GM19238 (cell line): ENCODE data around the gene PAPOLB.

Experiments
- DNase-seq: peaks from one replicate; pipeline ENCODE4 v3.0.0; 2011; ENCODE audit warnings: low spot score; ENCODE audit not compliant: insufficient read length

PAPOLB gene

DNA sequence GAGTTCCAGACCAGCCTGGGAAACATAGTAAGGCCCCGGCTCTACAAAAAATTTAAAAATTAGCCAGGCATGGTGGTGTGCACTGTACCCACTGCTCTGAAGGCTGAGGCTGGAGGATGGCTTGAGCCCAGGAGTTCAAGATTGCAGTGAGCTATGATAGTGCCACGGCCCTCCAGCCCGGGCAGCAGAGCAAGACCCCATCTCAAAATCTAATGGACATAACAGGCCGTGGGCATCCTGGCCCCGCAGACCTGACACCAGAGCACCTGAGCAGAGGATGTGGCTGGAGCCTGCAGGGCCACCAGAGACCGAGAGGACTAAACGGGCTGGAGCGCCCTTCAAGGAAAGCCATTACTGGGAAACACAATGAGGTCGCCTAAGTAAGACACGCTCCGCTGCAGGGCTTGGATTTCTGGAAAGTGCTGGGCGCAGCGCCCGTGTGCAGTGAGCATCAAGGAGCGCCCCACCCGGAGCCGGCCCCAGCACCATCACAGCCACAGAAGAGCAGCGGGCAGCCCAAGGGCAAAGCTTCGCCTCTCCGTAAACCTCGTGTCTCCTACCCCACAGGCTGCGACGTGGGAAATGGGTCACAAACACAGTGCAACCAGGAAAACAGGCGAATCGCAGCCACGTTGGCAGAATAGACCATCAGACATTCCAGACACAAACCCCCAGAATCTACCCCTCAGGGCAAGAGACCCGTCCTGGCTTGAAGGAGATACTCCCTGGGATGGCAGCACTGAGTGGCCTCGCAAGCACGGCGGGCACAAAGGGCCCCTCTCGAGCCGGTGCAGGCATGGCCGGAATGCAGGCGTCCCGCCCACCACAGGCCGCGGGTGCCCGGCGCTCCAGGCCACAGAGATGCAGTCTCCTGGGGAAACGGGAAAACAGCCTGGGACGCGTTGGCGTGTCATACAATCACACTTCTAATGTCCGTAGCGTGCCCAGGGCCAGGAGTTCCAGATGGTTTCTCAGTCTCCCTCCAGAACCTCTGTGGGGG is 16.8 kb upstream of the PAPOLB start:
- no peak for DNase-seq

DNA sequence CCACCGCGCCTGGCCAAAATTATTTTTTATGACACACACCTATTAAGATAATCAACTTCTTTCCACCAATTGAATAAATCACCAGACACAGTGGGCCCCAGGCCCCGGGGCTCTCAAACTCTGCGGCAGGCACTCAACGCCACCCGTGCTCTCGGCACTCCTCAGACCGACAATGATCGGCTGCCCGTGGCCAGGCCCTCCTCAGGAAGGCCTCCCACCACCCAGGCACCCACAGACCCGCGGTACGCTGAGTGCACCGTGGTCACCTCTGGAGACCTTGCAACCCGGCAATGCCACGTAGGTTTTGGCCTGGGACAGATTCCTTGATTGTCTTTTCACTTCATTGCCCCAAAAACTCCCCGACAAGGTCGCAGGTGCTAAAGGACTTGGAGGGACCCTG is 14.8 kb upstream of the PAPOLB start:
- DNase-seq, result no peak

DNA sequence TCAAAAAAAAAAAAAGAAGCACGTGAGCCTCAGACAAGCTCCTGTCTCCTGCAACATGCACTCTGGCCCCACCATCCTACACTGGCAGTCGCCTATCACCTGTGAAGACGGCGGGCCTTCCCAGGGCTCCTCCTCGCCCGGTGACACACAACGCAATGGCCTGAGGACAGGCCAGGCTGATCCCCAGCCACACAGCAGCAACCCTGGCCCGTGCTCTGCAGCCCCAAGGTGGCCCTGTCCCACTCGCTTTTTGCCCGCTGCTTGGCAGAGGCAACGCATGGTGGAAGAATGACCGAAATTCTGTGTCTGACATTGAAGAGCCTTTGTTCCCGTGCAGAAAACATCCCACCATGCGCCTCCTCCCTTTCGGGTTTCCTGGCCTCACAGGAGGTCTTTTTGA is 13.6 kb upstream of the PAPOLB start:
- no peak for DNase-seq

DNA sequence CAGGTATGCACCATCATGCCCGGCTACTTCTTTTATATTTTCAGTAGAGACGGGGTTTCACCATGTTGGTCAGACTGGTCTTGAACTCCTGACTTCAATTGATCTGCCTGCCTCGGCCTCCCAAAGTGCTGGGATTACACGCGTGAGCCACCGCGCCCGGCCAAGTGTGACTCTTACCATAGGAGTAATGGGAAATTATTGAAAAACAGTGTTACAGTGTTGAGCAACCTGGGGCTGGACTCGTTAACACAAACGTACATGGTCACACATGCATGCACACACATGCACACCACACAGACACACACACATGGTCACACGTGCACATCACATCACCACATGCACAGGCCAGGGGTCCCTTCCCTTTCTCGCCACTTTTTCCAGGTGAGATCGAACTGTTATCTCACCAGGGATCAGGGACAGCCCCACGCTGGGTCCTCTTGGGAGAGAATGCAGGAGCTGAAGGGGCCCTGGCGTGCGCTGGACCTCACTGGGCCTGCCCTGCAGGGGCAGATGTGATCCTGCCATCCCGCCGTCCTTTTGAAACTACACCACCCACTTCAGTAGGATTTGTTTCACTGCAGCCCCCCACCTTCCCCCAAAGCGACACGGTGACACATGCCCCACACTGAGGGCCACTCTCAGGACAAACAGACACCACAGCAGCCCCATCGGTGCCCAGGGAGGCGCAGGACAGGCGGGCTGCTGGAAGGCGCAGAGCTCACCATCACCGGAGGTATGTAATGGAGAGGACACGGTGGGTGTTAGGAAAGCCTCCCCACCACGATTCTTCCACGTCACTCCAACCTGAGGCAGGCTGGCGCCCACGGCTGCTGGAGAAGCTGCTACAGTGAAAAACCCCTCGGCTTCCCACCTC is 11.5 kb upstream of the PAPOLB start:
- DNase-seq, result no peak

DNA sequence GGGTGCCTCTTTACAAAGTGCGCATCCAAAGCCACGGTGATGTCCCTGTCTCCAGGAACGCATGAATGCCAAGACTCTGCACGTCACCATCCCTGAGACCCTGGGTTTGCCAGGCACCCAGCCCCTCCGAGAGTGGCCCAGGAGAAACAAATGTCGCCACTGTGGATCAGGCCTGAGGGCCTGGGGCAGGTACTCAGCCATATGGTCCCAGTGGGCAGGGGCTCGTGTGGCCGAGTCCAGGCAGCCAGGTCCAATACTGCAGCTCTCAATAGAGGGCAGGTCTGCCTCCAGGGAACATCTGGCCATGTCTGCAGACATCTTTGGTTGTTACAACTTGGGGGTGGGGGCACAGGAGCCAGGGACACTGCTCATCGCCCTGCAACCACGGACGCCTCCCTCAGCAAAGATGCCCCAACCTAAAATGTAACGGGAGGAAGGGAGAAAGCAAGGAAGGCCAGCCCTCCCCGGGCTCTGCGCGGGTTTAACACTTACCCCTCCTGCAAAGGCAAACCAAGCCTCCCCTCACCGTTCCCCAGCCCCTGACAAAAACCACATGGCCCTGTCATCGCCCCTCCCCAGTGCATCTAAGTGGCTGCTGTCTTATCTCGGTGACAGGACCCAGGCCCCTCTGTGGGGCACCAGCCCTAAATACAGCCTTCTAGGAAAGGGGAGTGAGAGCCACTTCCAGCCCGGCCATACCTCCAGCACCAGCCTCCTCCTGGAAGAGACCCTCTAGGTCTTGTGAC is 10.3 kb upstream of the PAPOLB start:
- DNase-seq, result no peak

DNA sequence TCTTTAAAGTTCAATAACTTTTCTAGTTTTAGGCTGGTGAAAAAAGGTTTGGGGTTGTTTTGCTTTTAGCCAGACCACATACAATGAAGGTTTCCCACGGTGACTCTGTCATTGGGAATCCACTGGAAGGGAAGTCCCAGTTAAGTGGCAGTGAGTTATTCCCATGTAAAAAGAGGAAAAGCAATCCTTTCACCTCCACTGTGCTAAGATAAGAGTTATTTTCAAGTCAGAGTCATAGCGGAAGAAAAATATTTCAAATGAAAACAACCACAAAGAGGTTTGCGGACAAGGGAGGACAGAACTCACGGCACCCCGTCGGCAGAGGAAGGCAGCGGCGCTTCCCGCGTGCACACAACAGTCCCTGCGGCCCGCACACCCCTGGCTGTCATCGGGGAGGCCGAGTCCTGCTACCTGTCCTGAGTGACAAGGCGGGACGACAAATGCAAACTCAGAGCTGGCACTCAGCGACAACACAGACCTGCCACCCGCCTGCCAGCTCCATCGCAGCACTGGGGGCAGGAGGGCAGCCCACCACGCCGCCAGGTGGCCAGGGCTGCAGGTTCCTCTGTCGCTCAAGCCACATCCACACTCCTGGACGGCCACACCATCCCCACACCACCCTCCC is 9.3 kb upstream of the PAPOLB start:
- no peak for DNase-seq

DNA sequence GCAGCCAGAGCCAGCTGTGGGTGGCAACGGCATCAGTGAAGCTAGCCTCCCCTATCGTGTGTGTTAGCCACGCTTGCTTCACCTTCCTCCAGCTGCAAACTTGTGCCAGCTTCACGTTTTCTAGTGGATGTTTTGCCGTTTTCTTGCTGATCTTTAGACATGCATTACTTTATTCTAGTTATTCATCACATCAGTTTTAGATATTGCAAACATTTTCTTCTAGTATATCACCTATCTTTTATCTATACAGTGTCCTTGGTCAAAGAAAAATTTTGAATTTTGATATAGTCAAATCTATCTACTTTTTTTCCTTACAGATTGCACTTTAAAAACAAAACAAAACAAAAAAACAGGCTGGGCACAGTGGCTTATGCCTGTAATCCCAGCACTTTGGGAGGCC is 6.7 kb upstream of the PAPOLB start:
- DNase-seq, result no peak

DNA sequence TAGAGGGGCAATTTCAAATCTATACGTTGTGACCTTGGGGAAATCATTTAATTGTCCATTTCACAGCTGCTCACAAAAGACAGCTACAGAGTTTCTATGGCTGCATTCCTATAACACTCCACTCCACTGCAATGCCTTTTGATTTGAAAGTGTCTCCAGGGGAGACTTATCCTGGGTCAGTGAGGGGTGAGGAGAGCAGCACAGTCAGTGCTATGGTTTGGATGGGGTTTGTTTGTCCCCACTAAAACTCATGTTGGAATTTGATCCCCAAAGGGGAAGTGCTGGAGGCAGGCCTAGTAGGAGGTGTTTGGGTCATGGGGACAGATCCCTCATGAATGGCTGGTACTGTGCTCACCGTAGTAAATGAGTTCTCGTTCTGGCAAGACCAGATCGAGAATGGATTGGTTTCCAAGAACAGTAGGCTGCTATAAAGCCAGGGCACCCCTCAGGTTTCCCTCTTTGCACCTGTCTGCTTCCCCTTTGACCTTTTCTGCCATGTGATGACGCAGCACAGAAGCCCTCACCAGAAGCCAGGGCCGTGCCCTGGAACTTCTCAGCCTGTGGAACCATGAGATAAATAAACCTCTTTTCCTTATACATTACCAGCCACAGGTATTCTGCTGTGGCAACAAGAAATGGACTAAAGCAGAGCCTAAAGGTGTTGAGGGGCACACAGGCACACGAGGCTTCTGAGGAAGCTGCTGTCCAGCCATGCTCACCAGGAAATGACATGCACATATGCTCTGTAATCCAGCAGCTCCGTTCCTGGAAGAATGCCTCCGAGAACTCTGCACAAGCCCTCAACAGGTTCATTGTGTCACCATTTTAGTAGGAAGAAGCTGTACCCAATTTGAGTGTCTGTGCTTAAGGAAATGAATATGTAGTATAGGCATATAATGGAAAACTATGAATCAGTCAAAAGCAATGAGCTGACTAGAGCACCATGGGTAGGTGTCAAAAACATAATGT is 5.0 kb upstream of the PAPOLB start:
- no peak for DNase-seq

DNA sequence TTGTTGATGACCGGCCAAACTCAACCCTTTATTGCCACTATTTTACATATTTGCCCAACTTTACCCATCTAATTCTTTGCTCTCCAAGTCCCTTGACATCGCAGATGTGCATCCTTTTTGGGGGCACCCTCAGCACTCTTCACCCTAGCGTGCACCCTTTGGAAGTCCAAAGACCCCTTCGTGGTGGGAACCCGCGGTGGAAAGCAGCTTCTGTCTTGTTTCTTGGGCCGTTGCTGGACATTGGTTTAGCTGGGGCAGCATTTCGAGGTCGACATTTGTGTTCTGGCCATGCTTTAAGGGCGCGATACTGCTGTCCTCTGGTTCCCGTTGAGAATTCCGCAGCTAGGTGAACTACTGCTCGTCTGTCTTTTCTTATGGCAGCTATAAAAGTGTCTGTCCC is 326 bp upstream of the PAPOLB start:
- DNase-seq, result no peak

DNA sequence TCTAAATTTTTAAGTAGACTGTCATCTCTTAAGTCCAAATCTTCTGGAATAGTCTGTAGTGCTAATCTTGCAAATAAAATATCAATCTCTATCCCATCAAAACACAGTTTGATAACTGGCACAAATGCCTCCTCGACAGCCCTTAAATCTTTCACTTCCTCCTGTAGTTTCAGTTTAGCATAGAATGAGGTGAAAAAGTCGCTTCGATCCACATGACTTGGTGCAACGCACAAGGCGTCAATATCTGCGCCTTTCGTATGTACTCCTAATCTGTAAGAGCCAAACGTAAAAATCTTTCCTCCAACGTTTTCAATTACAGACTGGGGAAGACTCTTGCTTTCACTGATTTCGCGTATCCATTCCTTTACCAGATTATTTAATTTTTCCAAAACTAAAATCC is 603 bp downstream of the PAPOLB start:
- DNase-seq, result no peak

DNA sequence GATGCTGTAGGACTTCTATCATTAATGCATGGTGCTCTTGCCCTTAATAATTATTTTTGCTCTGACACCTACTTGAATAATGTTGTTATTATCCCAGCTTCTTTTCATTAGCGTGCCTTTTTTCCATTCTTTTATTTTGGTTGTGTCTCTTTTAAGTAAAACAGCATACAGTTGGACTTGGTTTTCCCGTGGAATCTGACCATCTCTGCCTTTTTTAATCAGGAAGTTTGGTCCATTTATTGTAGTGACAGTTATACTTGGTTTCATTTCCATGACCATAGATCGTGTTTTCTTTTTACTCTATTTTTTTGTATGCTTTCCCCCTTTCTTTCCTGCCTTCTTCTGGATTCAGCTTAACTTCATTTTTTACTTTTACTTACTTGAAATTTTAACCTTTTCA is 4.6 kb downstream of the PAPOLB start:
- no peak for DNase-seq

DNA sequence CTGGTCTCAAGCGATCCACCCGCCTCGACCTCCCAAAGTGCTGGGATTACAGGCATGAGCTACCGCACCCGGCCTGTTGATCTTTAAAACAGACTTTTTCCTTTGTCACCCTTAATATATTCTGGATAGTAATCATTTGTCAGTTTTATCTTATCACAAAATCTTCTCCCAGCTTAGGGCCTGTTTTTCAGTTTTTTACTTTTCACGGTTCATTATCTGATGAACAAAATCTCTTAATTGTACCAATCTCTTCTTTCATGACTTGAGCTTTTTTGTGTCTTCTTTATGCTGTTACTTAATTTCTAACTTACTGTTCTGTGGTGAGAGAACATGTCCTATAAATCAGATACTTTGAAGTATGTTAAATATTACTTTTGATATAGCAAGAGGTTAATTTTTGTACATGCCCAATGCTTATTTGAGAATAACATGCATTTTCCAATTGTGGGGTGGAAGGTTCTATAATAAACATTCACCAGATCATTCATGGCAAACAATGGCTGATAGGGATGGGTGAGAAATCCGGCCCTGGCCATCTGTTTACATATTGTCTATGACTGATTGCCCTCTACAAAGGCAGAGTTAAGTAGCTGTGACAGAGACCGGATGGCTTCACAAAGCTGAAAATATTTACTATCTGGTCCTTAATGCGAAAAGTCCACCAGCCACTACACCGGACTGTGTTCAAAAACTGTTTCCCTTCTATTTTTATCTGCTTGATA is 5.3 kb downstream of the PAPOLB start:
- no peak for DNase-seq

DNA sequence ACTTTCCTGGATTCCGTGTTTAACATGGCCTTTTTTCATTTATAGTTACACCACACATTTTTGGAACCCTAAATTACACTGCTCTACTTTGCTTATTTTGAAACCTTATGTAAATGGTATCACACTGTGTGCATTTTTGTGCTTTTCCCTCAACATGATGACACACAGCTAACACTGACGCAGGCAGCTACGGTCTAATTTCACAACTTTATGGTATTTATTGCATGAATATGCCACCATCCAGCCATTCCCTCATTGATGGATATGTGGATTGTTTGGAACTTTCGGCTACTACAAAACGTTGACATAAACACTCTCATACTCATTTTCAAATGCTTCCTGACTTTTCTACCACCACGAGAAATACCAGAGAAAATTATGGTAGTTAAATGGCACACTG is 6.9 kb downstream of the PAPOLB start:
- DNase-seq, result no peak

DNA sequence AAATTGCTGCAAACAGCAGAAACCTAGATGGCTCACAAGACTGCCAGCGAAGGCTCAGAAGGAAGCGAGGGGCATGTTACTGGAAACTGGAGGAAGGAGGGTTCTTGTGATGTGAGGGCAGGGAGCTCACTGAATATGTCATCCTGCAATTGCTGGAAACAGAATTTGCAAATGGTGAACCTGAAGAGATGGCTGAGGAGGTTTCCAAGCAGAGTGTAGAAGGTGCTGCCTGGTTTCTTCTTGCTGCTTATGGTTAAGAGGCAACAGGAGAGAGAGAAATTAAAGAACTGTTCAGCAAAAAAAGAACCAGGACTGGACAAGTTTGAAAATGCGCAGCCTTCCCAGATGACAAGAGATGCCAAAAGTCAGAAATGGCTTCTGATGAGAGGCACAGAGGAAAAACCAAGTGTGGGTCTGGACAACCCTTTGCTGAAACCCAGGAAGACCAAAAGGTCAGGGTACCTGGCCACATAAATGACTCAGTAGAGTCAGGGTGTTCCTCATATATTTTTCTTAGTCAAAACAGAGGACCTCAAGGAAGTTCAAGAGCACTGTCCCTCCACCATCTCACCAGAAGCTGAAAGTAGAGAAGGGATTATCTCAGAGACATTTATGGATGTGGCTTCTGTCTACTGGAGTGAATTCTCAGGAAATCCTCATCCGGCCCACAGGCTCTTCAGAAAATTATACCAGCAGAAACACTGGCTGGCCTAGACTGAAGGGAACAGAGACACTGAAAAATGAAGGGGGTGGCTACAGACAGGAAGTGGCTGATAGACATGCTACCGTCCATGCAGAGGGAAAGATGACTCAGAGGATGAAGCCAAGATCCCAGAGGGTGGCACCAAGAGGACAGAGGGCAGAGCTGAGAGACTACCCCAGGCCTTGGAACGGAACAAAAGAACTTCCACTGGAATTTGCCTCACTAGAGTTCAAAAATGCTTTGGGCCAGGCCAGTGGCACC is 10.1 kb downstream of the PAPOLB start:
- no peak for DNase-seq

DNA sequence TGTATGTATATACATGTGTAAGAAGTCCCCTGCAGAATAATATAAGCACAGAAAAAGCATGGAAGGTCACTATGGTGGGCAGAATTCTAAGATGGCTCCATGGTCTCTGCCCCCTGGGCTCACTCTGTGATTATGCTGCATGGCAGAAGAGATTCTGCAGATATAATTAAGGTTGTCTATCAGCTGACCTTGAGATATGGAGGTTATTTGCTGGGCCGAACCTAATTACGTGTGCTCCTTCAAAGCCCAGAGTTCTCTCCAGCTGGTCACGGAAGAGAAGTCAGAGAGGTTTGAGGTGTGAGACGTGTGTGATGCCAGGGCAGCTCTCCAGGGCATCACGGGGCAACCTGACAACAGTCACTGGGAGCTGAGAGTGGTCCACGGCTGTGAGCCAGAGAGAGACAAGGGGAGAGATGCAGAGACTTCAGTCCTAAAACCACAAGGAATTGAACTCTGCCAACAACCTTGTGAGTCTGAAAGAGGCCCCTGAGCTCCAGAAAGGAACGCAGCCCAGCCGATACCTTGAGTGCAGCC is 11.5 kb downstream of the PAPOLB start:
- no peak for DNase-seq

DNA sequence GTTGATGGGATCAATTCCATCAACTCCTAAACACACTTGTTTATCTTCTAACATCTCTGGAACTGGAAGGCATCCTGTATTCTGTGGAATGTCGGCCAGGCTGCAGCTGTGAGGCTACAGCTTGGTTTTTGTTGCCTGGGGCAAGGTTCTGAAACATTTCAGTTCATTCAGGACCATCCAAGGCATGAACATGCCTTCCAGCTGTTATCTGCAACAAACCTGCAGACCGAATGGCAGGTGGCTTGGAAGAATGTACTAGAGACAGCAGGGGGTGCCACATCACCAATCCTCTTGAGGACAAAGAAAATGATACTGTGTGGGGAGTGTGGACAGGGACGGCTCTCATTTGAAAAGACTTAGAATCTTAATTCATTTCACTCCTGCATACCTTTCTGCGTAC is 12.4 kb downstream of the PAPOLB start:
- no peak for DNase-seq

DNA sequence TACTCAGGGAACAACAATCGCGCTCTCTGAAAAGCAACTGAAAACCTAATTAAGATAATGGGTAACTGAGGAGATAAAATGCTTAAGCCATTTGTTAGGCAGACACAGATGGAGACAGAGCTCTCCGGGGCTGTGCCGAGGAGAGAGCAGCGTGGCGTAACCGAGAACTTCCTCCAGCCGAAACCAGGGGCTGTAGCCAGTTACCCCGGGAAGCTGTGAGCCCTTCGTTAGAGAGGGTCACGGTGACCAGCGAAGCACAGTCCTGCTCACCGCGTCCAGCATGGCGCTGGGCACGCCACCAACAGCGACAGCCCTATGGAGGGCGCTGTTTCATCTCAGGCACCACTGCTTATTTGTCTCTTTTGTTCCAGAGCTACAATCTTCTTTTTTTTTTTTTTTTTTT is 16.1 kb downstream of the PAPOLB start:
- no peak for DNase-seq
